Neural cell (in vitro differentiated cells): ENCODE results near the gene PTPRR. TPM values are rescaled to one million over a fixed set of nuclear protein-coding genes. Genes with fewer than 3 reads are reported as not detected.

ENCODE experiments used
- H2AFZ ChIP-seq: fragments of 200-600, 300-800 bp; sonication (generic), shearing (Covaris generic); 2 replicates; pipeline ENCODE4 v1.6.0; 2014; ENCODE audit warnings: low read depth, mild to moderate bottlenecking, antibody characterized with exemption, low read length, moderate library complexity
- H3F3A ChIP-seq: fragments of 200-600 bp; shearing (Covaris generic); 2 replicates; pipeline ENCODE4 v1.6.1; 2016; ENCODE audit warnings: mild to moderate bottlenecking, moderate library complexity, mixed read lengths, antibody characterized with exemption, low read length; ENCODE audit not compliant: insufficient read depth, poor library complexity, severe bottlenecking
- H3K27ac ChIP-seq: fragments of 200-600, 300-800 bp; sonication (generic), shearing (Covaris generic); 2 replicates; pipeline ENCODE4 v1.5.1; 2014; ENCODE audit warnings: mild to moderate bottlenecking, low read length, moderate library complexity
- H3K27me3 ChIP-seq: fragments of 300-800, 200-600 bp; sonication (generic), shearing (Covaris generic); 2 replicates; pipeline ENCODE4 v1.6.0; 2014; ENCODE audit warnings: mild to moderate bottlenecking, low read depth, low read length, moderate library complexity; ENCODE audit not compliant: insufficient read depth
- H3K36me3 ChIP-seq: fragments of 300-800, 200-600 bp; sonication (generic), shearing (Covaris generic); 2 replicates; pipeline ENCODE4 v1.5.1; 2014; ENCODE audit warnings: mild to moderate bottlenecking, antibody characterized with exemption, low read length, moderate library complexity; ENCODE audit not compliant: insufficient read depth
- H3K4me2 ChIP-seq: fragments of 300-800, 200-600 bp; sonication (generic), shearing (Covaris generic); 2 replicates; pipeline ENCODE4 v1.6.0; 2014; ENCODE audit warnings: mild to moderate bottlenecking, low read length
- H3K4me3 ChIP-seq: fragments of 300-800, 200-600 bp; sonication (generic), shearing (Covaris generic); 2 replicates; pipeline ENCODE4 v1.5.1; 2014; ENCODE audit warnings: mild to moderate bottlenecking, low read length, moderate library complexity
- H3K79me2 ChIP-seq: fragments of 200-600 bp; shearing (Covaris generic); replicated peaks from 2 replicates; pipeline ENCODE4 v1.6.0; 2014; ENCODE audit warnings: mild to moderate bottlenecking, low read length, moderate library complexity; ENCODE audit not compliant: insufficient read depth
- H3K9ac ChIP-seq: fragments of 300-800, 200-600 bp; sonication (generic), shearing (Covaris generic); 2 replicates; pipeline ENCODE4 v1.6.1; 2016; ENCODE audit warnings: mild to moderate bottlenecking, low read length, mixed read lengths
- H3K9me2 ChIP-seq: fragments of 200-600 bp; shearing (Covaris generic); 2 replicates; pipeline ENCODE4 v1.6.1; 2016; ENCODE audit warnings: mild to moderate bottlenecking, low read length, mixed read lengths; ENCODE audit not compliant: insufficient read depth
- H3K9me3 ChIP-seq: fragments of 200-600, 300-800 bp; sonication (generic), shearing (Covaris generic); 2 replicates; pipeline ENCODE4 v1.6.1; 2016; ENCODE audit warnings: mild to moderate bottlenecking, mixed run types, low read length, moderate library complexity, mixed read lengths
- H4K20me1 ChIP-seq: fragments of 200-600 bp; shearing (Covaris generic); 2 replicates; pipeline ENCODE4 v1.6.1; 2016; ENCODE audit warnings: mild to moderate bottlenecking, mixed run types; ENCODE audit not compliant: insufficient read depth
- CTCF ChIP-seq: fragments of 450-650 bp; IDR thresholded peaks from 2 replicates; pipeline ENCODE4 v1.5.1; 2014; ENCODE audit warnings: antibody characterized with exemption, mild to moderate bottlenecking, moderate library complexity; ENCODE audit not compliant: poor library complexity, severe bottlenecking
- EP300 ChIP-seq: fragments of 450-650 bp; conservative IDR thresholded peaks from 2 replicates; pipeline ENCODE4 v1.6.1; 2014; ENCODE audit warnings: antibody characterized with exemption, mild to moderate bottlenecking, moderate library complexity; ENCODE audit not compliant: poor library complexity, severe bottlenecking
- EZH2 ChIP-seq: fragments of 200-600, 300-800 bp; shearing (Covaris generic), sonication (generic); IDR thresholded peaks from 2 replicates; pipeline ENCODE4 v1.6.1; 2014; ENCODE audit warnings: antibody characterized with exemption, low read length, borderline replicate concordance, mild to moderate bottlenecking; ENCODE audit not compliant: insufficient read depth, poor library complexity, severe bottlenecking
- MXI1 ChIP-seq: fragments of 450-650 bp; conservative IDR thresholded peaks from 2 replicates; pipeline ENCODE4 v1.6.1; 2014; ENCODE audit warnings: antibody characterized with exemption, mild to moderate bottlenecking; ENCODE audit not compliant: poor library complexity, severe bottlenecking
- POLR2AphosphoS5 ChIP-seq: IDR thresholded peaks from 2 replicates; pipeline ENCODE4 v1.6.1; 2012
- RAD21 ChIP-seq: fragments of 450-650 bp; conservative IDR thresholded peaks from 2 replicates; pipeline ENCODE4 v1.6.1; 2014; ENCODE audit warnings: antibody characterized with exemption, mild to moderate bottlenecking, moderate library complexity
- REST ChIP-seq: IDR thresholded peaks from 2 replicates; pipeline ENCODE4 v1.6.1; 2012; ENCODE audit warnings: borderline replicate concordance
- SMC3 ChIP-seq: fragments of 450-650 bp; conservative IDR thresholded peaks from 2 replicates; pipeline ENCODE4 v1.6.1; 2014; ENCODE audit warnings: antibody characterized with exemption, mild to moderate bottlenecking, moderate library complexity; ENCODE audit not compliant: poor library complexity
- TAF1 ChIP-seq: IDR thresholded peaks from 2 replicates; pipeline ENCODE4 v1.6.1; 2012; ENCODE audit warnings: low read depth
- polyA plus RNA-seq: library from polyadenylated mRNA; depleted of rRNA; stranded (reverse); fragments of >200 nt; gene quantifications from 2 replicates; pipeline ENCODE4 v1.2.3, GENCODE V29; 2014

Gene PTPRR
- polyA plus RNA-seq, 1 donor from 2014 or later, result 2.2 TPM

GRCh38 chr12:70948236-70948975 lies 27.9 kb upstream of the PTPRR start:
- TF ChIP-seq CTCF (no peak), MXI1 (no peak), EP300 (no peak), RAD21 (no peak), SMC3 (no peak), EZH2 (no peak), TAF1 (no peak), POLR2AphosphoS5 (no peak), REST (no peak)

DNA sequence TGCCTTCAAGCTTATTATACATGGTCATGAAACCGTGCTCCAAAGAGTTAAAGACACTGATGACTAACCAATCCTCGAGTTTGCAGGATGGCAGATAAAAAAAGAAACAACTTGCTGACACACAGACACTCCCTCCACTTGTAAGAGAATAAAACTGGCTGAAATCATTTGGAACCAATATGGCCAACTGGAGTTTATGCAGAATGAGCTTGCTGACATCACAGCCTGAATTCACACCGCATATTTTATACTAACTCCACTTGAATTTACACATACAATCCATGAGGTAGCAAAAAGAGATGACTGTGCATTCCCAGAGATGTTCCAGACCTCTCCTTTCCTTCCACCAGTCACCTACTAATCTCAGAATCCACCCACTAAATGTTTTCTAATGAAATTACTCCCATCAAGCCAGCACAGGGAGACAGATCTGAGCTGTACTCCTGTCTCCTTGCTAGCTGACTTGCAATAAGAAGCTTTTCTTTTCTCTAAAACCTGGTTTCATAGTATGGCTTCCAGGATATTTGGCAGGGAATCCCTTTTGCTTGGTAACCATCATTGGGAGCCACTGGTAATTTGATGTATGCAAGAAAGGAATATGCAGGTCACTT lies 15.8 kb upstream of the PTPRR start:
- TF ChIP-seq MXI1, result no peak
- no peak for TF ChIP-seq EZH2
- no peak for TF ChIP-seq EP300
- H4K20me1 ChIP-seq, result no peaks in the 10 kb centered on the region
- H2AFZ ChIP-seq, result no peak overlapping the region
- H3K79me2 ChIP-seq, result no peaks in the 10 kb centered on the region
- H3K9ac ChIP-seq, result no peak overlapping the region
- no peak overlapping the region for H3K4me3 ChIP-seq
- no peaks in the 10 kb centered on the region for H3K36me3 ChIP-seq
- no peaks in the 10 kb centered on the region for H3F3A ChIP-seq
- no peak overlapping the region for H3K27ac ChIP-seq
- no peaks in the 10 kb centered on the region for H3K27me3 ChIP-seq
- no peaks in the 10 kb centered on the region for H3K9me2 ChIP-seq
- no peaks in the 10 kb centered on the region for H3K9me3 ChIP-seq
- H3K4me2 ChIP-seq, result no peak overlapping the region

More at GRCh38 chr12:70948236-70948975, 27.9 kb upstream of the PTPRR start:
- Histone ChIP-seq H3K4me3 (no peak overlapping the region), H3K27ac (no peak overlapping the region), H3K27me3 (no peaks in the 10 kb centered on the region), H3K9ac (no peak overlapping the region), H3F3A (no peaks in the 10 kb centered on the region), H2AFZ (no peak overlapping the region), H3K79me2 (no peaks in the 10 kb centered on the region), H3K9me3 (no peaks in the 10 kb centered on the region), H3K9me2 (no peaks in the 10 kb centered on the region), H4K20me1 (no peaks in the 10 kb centered on the region), H3K36me3 (no peaks in the 10 kb centered on the region), H3K4me2 (no peak overlapping the region)
